Ishikawa (cell line): ENCODE measurements around the gene COPS8.

Source experiments
- CEBPB ChIP-seq: IDR thresholded peaks from 2 replicates; pipeline ENCODE4 v1.6.1; 2012
- CREB1 ChIP-seq: IDR thresholded peaks from 2 replicates; pipeline ENCODE4 v1.6.1; 2012; ENCODE audit warnings: low read depth
- EGR1 ChIP-seq: IDR thresholded peaks from 2 replicates; pipeline ENCODE4 v1.6.1; 2012
- EP300 ChIP-seq: IDR thresholded peaks from 2 replicates; pipeline ENCODE4 v1.6.1; 2012; ENCODE audit warnings: borderline replicate concordance
- FOXM1 ChIP-seq: IDR thresholded peaks from 2 replicates; pipeline ENCODE4 v1.6.1; 2012; ENCODE audit warnings: low read depth, borderline replicate concordance
- MAX ChIP-seq: IDR thresholded peaks from 2 replicates; pipeline ENCODE4 v1.6.1; 2012
- NFIC ChIP-seq: IDR thresholded peaks from 2 replicates; pipeline ENCODE4 v1.6.1; 2012
- RAD21 ChIP-seq: IDR thresholded peaks from 2 replicates; pipeline ENCODE4 v1.6.1; 2012; ENCODE audit warnings: low read depth
- TAF1 ChIP-seq: IDR thresholded peaks from 2 replicates; pipeline ENCODE4 v1.6.1; 2012; ENCODE audit warnings: low read depth, mild to moderate bottlenecking
- TCF12 ChIP-seq: IDR thresholded peaks from 2 replicates; pipeline ENCODE4 v1.6.1; 2012; ENCODE audit warnings: low read depth
- TEAD4 ChIP-seq: IDR thresholded peaks from 2 replicates; pipeline ENCODE4 v1.6.1; 2012
- USF1 ChIP-seq: IDR thresholded peaks from 2 replicates; pipeline ENCODE4 v1.6.1; 2012
- YY1 ChIP-seq: IDR thresholded peaks from 2 replicates; pipeline ENCODE4 v1.6.1; 2012; ENCODE audit warnings: low read depth
- ZBTB7A ChIP-seq: IDR thresholded peaks from 2 replicates; pipeline ENCODE4 v1.6.1; 2012; ENCODE audit warnings: low read depth
- TF ChIP-seq, protein P1 (sequence below): IDR thresholded peaks from 2 replicates; pipeline ENCODE4 v1.6.1; 2012; ENCODE audit warnings: low read depth, mild to moderate bottlenecking

COPS8 gene

DNA sequence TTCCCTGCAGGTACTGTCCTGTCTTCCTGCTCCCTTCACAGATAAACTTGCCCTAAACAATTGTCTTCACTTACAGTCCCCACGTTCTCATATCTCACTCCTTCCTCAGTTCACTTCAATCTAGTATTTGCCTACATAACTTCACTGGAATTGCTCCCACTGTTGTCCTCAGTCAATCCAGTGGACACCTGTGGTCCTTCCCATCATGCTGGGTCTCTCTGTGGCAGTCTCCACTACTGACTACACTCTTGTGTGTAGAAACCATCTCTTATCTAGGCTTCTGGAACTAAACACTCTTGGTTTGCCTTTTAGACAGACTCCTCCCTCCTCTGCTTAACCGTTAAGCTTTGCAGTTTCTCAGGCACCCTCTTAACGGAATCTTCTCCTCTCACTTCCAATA is 58.8 kb downstream of the COPS8 start:
- TF ChIP-seq TEAD4 (no peak), EGR1 (no peak), RAD21 (no peak), FOXM1 (no peak), EP300 (no peak), CREB1 (no peak), NFIC (no peak), ZBTB7A (no peak), TCF12 (no peak), USF1 (no peak), MAX (no peak), TAF1 (no peak), YY1 (no peak), CEBPB (no peak)
- TF ChIP-seq, protein P1, sequence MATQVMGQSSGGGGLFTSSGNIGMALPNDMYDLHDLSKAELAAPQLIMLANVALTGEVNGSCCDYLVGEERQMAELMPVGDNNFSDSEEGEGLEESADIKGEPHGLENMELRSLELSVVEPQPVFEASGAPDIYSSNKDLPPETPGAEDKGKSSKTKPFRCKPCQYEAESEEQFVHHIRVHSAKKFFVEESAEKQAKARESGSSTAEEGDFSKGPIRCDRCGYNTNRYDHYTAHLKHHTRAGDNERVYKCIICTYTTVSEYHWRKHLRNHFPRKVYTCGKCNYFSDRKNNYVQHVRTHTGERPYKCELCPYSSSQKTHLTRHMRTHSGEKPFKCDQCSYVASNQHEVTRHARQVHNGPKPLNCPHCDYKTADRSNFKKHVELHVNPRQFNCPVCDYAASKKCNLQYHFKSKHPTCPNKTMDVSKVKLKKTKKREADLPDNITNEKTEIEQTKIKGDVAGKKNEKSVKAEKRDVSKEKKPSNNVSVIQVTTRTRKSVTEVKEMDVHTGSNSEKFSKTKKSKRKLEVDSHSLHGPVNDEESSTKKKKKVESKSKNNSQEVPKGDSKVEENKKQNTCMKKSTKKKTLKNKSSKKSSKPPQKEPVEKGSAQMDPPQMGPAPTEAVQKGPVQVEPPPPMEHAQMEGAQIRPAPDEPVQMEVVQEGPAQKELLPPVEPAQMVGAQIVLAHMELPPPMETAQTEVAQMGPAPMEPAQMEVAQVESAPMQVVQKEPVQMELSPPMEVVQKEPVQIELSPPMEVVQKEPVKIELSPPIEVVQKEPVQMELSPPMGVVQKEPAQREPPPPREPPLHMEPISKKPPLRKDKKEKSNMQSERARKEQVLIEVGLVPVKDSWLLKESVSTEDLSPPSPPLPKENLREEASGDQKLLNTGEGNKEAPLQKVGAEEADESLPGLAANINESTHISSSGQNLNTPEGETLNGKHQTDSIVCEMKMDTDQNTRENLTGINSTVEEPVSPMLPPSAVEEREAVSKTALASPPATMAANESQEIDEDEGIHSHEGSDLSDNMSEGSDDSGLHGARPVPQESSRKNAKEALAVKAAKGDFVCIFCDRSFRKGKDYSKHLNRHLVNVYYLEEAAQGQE: no peak

GRCh38 chr2:237147317-237147716 is 61.6 kb downstream of the COPS8 start:
- TF ChIP-seq, protein P1: no peak
- TF ChIP-seq CEBPB: no peak
- TF ChIP-seq USF1: no peak
- no peak for TF ChIP-seq TEAD4
- no peak for TF ChIP-seq EGR1
- TF ChIP-seq FOXM1: no peak
- no peak for TF ChIP-seq RAD21
- TF ChIP-seq MAX: no peak
- TF ChIP-seq TCF12: no peak
- no peak for TF ChIP-seq ZBTB7A
- TF ChIP-seq TAF1: no peak
- no peak for TF ChIP-seq NFIC
- no peak for TF ChIP-seq YY1
- no peak for TF ChIP-seq CREB1
- TF ChIP-seq EP300: no peak

GRCh38 chr2:237148624-237149023 is 62.9 kb downstream of the COPS8 start:
- no peak for TF ChIP-seq RAD21
- no peak for TF ChIP-seq MAX
- TF ChIP-seq NFIC: no peak
- TF ChIP-seq, protein P1: no peak
- TF ChIP-seq TCF12: no peak
- TF ChIP-seq TEAD4: no peak
- TF ChIP-seq USF1: no peak
- no peak for TF ChIP-seq TAF1
- TF ChIP-seq CREB1: no peak
- TF ChIP-seq EGR1: no peak
- TF ChIP-seq ZBTB7A: no peak
- no peak for TF ChIP-seq EP300
- TF ChIP-seq CEBPB: no peak
- TF ChIP-seq FOXM1: no peak

DNA sequence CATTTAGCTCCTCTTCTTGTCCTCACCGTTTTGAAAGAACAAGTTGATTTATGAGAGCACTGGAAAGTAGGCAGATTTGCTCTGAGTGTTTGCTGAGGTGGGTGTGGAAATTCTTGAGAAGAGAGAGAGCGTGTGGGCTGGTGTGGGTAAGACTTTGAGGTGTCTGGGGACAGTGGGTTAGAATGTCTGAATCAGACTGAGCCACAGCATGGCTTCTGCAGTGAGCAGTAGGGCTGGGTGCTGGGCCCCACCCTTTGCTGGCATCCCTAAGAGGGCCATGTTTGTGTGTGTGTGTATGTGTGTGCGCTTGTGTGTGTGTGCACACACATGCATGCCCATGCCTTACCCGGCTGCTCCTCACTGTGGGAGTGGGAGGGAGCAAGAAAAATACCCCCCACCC is 63.7 kb downstream of the COPS8 start:
- TF ChIP-seq NFIC (no peak), ZBTB7A (no peak), EP300 (no peak), MAX (no peak), EGR1 (no peak), CREB1 (no peak), USF1 (no peak), TCF12 (no peak), YY1 (no peak), TAF1 (no peak), FOXM1 (no peak), CEBPB (no peak), RAD21 (no peak), TEAD4 (no peak)
- TF ChIP-seq, protein P1: no peak
